Endothelial cell of umbilical vein (primary cell): ENCODE results near the gene CCR3.

ENCODE experiments used
- CTCF ChIP-seq, 2 donors: IDR thresholded peaks; 1 replicate in 1 of 2; 2 replicates in 1 of 2; pipeline ENCODE4 v1.5.1; 2011; ENCODE audit warnings: low read length in 2 of 2, mild to moderate bottlenecking in 2 of 2, moderate library complexity in 2 of 2, control low read depth in 1 of 2, inconsistent platforms in 1 of 2, low read depth in 1 of 2; ENCODE audit not compliant: insufficient read depth in 1 of 2; ENCODE audit errors: extremely low read depth in 1 of 2
- EZH2 ChIP-seq: IDR thresholded peaks from 2 replicates; pipeline ENCODE4 v1.6.1; 2012; ENCODE audit warnings: borderline replicate concordance, low read depth, mild to moderate bottlenecking, moderate library complexity, low read length, inconsistent platforms; ENCODE audit not compliant: severe bottlenecking
- MAX ChIP-seq: IDR thresholded peaks from 2 replicates; pipeline ENCODE4 v1.6.1; 2011; ENCODE audit not compliant: insufficient read depth, insufficient read length
- MYC ChIP-seq: IDR thresholded peaks from one replicate; pipeline ENCODE4 v1.6.1; 2011; ENCODE audit warnings: mild to moderate bottlenecking, low read depth, low read length
- POLR2A ChIP-seq: IDR thresholded peaks from 2 replicates; pipeline ENCODE4 v1.6.1; 2012; ENCODE audit warnings: low read depth, mild to moderate bottlenecking, control low read depth, low read length
- POLR2AphosphoS5 ChIP-seq: IDR thresholded peaks from 2 replicates; pipeline ENCODE4 v1.6.1; 2012; ENCODE audit warnings: low read depth, mild to moderate bottlenecking, control low read depth, low read length, moderate library complexity; ENCODE audit not compliant: insufficient read depth

DNA sequence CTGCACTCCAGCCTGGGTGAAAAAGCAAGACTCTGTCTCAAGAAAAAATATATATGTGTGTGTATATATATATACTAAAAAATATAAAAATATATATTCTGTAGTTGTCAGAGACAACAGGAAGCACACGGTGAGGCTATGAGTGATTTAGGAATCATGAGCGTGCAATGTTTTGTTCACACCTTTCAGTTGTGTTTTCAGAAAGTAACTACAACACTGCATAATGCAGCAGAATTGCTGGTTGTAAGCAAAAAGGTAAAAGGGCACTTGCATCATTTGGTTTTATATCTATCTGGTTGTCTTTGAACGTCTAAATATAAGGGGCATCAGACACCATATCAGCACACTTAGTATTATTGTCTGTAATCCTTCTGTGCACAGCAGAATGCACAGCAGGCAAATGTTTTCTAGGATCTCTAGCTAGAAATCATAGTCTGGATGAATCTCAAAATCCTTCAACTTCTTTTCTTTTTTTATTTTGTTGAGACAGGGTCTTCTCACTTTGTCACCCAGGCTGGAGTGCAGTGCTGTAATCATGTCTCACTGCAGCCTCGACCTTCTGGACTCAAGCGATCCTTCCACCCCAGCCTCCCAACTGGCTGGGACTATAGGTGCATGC lies 44.8 kb downstream of the CCR3 start:
- no peak for TF ChIP-seq CTCF (IDR thresholded peaks at IDR 0.05; ENCODE audit: extremely low read depth in 1 of 2, insufficient read depth in 1 of 2, low read depth in 1 of 2, low read length in 2 of 2)
- no peak for TF ChIP-seq POLR2AphosphoS5
- no peak for TF ChIP-seq EZH2
- TF ChIP-seq POLR2A, result no peak
- TF ChIP-seq MAX, result no peak
- no peak for TF ChIP-seq MYC
